K562 (cell line): Measurements from ENCODE around the gene EPN2. TPM values are rescaled to one million over a fixed set of nuclear protein-coding genes. Genes with fewer than 3 reads are reported as not detected.

ENCODE experiments used
- BDP1 ChIP-seq: IDR thresholded peaks from 3 replicates; pipeline ENCODE4 v1.6.1; 2011; ENCODE audit not compliant: insufficient read length, insufficient read depth
- BRF1 ChIP-seq: IDR thresholded peaks from 3 replicates; pipeline ENCODE4 v1.6.1; 2011; ENCODE audit warnings: borderline replicate concordance, mild to moderate bottlenecking; ENCODE audit not compliant: insufficient read length; ENCODE audit errors: extremely low read depth
- C11orf30 ChIP-seq: fragments of 450-650 bp; IDR thresholded peaks from 2 replicates; pipeline ENCODE4 v1.6.1; 2016; ENCODE audit warnings: low read depth, mild to moderate bottlenecking
- CREB5 ChIP-seq: fragments of 250-450 bp; sonication (Bioruptor Pico); IDR thresholded peaks from 2 replicates; pipeline ENCODE4 v1.5.0; 2020; ENCODE audit warnings: mild to moderate bottlenecking
- DDX20 ChIP-seq: fragments of 450-650 bp; IDR thresholded peaks from 2 replicates; pipeline ENCODE4 v1.6.1; 2016; ENCODE audit warnings: missing genetic modification characterization, low read depth, mild to moderate bottlenecking, missing compliant biosample characterization, moderate library complexity
- E2F4 ChIP-seq: sonication (generic); formaldehyde crosslinking; IDR thresholded peaks from 2 replicates; pipeline ENCODE4 v1.8.0; 2022; ENCODE audit warnings: mild to moderate bottlenecking, low read depth, missing genetic modification reagents
- GTF2A2 ChIP-seq: IDR thresholded peaks from 2 replicates; pipeline ENCODE4 v1.6.1; 2016; ENCODE audit warnings: mild to moderate bottlenecking, missing genetic modification characterization, missing compliant biosample characterization
- IFI16 ChIP-seq: fragments of 250-450 bp; sonication (Bioruptor Pico); IDR thresholded peaks from 2 replicates; pipeline ENCODE4 v2.1.2; 2022; ENCODE audit warnings: mild to moderate bottlenecking, inconsistent platforms
- KHSRP ChIP-seq: fragments of 450-650 bp; IDR thresholded peaks from 2 replicates; pipeline ENCODE4 v1.6.1; 2017
- MEIS2 ChIP-seq: fragments of 450-650 bp; IDR thresholded peaks from 2 replicates; pipeline ENCODE4 v1.6.1; 2014; ENCODE audit warnings: mild to moderate bottlenecking; ENCODE audit not compliant: partially characterized antibody
- PHF8 ChIP-seq: fragments of 200-600 bp; sonication (generic); IDR thresholded peaks from 2 replicates; pipeline ENCODE4 v1.6.1; 2012; ENCODE audit warnings: mixed run types, mild to moderate bottlenecking, inconsistent platforms, low read length, moderate library complexity, borderline replicate concordance
- RBM25 ChIP-seq: fragments of 200-400 bp; formaldehyde crosslinking; IDR thresholded peaks from 2 replicates; pipeline ENCODE4 v1.6.1; 2018; ENCODE audit warnings: low read length, low read depth, moderate library complexity; ENCODE audit not compliant: severe bottlenecking
- SIRT6 ChIP-seq: IDR thresholded peaks from one replicate; pipeline ENCODE4 v1.6.1; 2012; ENCODE audit warnings: low read depth, mild to moderate bottlenecking, control low read depth, inconsistent platforms, low read length, moderate library complexity
- SMAD3 ChIP-seq: fragments of 450-650 bp; formaldehyde crosslinking; conservative IDR thresholded peaks from 2 replicates; pipeline ENCODE4 v1.4.0; 2020; ENCODE audit warnings: mild to moderate bottlenecking
- polyA plus RNA-seq, 8 experiments: library from polyadenylated mRNA; depleted of rRNA in 4 of 8; stranded (reverse) in 5 of 8; unstranded in 3 of 8; fragments of >200 nt; fragmentation: Nextera tagmentation in 2 of 8; fragmentation: Illumina TruSeq in 1 of 8; extraction: Ambion mirVana in 2 of 8; extraction: Trizol in 1 of 8; gene quantifications; 2 replicates each; pipeline versions ENCODE4 v1.2.1 to v1.2.3, GENCODE V29; 2011 to 2014; ENCODE audit warnings: inconsistent platforms in 1 of 8, missing spikeins in 1 of 8
- total RNA-seq, 7 experiments: library from RNA; depleted of rRNA in 6 of 7; stranded (reverse); fragments of >200 nt in 6 of 7; fragmentation: Illumina TruSeq in 2 of 7; extraction: Trizol in 2 of 7; gene quantifications; 2 replicates each; pipeline versions ENCODE4 v1.2.1 to v1.2.3, GENCODE V29; 2011 to 2021; ENCODE audit warnings: low replicate concordance in 1 of 7
- TF ChIP-seq, protein P1 (sequence below): sonication (generic); formaldehyde crosslinking; IDR thresholded peaks from 2 replicates; pipeline ENCODE4 v1.8.1; 2023; ENCODE audit warnings: mild to moderate bottlenecking, missing genetic modification reagents
- TF ChIP-seq, protein P2 (sequence below), 3 experiments: fragments of 200-800 bp in 1 of 3; fragments of 250-450 bp in 1 of 3; fragments of 450-650 bp in 1 of 3; sonication (Bioruptor Pico) in 1 of 3; sonication (Bioruptor generic) in 1 of 3; formaldehyde crosslinking in 1 of 3; IDR thresholded peaks; 2 replicates each; pipeline versions ENCODE4 v1.6.1 to v1.8.0; 2016 to 2022; ENCODE audit warnings: mild to moderate bottlenecking in 2 of 3, missing genetic modification characterization in 2 of 3, missing compliant biosample characterization in 1 of 3, moderate library complexity in 1 of 3

Gene EPN2
- total and polyA plus RNA-seq, 9 of the 15 experiments (the other 6 are each of a cell fraction or from before 2014, with no cell fraction given) = 1.0 to 12.9 (median 8.9) TPM

GRCh38 chr17:19377602-19378415 lies 140.6 kb downstream of the EPN2 start (continued):
- TF ChIP-seq CREB5 (CRISPR knock-in tag) (no peak), IFI16 (CRISPR knock-in tag) (no peak), E2F4 (CRISPR knock-in tag) (no peak), DDX20 (no peak), KHSRP (no peak), BRF1 (no peak), GTF2A2 (tag) (no peak), SIRT6 (no peak), SMAD3 (CRISPR knock-in tag) (0 out of 2 replicates have a peak, but pooled peaks have one; percentile 3), PHF8 (peak; percentile 70; the same call in 1 of the 2 replicates), C11orf30 (peak; percentile 48), MEIS2 (peak; percentile 80), RBM25 (peak; percentile 70), BDP1 (no peak)
- TF ChIP-seq, protein P1, sequence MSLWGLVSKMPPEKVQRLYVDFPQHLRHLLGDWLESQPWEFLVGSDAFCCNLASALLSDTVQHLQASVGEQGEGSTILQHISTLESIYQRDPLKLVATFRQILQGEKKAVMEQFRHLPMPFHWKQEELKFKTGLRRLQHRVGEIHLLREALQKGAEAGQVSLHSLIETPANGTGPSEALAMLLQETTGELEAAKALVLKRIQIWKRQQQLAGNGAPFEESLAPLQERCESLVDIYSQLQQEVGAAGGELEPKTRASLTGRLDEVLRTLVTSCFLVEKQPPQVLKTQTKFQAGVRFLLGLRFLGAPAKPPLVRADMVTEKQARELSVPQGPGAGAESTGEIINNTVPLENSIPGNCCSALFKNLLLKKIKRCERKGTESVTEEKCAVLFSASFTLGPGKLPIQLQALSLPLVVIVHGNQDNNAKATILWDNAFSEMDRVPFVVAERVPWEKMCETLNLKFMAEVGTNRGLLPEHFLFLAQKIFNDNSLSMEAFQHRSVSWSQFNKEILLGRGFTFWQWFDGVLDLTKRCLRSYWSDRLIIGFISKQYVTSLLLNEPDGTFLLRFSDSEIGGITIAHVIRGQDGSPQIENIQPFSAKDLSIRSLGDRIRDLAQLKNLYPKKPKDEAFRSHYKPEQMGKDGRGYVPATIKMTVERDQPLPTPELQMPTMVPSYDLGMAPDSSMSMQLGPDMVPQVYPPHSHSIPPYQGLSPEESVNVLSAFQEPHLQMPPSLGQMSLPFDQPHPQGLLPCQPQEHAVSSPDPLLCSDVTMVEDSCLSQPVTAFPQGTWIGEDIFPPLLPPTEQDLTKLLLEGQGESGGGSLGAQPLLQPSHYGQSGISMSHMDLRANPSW = no peak
- TF ChIP-seq, protein P2, sequence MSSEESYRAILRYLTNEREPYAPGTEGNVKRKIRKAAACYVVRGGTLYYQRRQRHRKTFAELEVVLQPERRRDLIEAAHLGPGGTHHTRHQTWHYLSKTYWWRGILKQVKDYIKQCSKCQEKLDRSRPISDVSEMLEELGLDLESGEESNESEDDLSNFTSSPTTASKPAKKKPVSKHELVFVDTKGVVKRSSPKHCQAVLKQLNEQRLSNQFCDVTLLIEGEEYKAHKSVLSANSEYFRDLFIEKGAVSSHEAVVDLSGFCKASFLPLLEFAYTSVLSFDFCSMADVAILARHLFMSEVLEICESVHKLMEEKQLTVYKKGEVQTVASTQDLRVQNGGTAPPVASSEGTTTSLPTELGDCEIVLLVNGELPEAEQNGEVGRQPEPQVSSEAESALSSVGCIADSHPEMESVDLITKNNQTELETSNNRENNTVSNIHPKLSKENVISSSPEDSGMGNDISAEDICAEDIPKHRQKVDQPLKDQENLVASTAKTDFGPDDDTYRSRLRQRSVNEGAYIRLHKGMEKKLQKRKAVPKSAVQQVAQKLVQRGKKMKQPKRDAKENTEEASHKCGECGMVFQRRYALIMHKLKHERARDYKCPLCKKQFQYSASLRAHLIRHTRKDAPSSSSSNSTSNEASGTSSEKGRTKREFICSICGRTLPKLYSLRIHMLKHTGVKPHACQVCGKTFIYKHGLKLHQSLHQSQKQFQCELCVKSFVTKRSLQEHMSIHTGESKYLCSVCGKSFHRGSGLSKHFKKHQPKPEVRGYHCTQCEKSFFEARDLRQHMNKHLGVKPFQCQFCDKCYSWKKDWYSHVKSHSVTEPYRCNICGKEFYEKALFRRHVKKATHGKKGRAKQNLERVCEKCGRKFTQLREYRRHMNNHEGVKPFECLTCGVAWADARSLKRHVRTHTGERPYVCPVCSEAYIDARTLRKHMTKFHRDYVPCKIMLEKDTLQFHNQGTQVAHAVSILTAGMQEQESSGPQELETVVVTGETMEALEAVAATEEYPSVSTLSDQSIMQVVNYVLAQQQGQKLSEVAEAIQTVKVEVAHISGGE (CRISPR knock-in tag; IDR thresholded peaks at IDR 0.05) = peak in 1 of 3 experiments; percentile 68; a peak in 1 of 6 replicates
